GM21825 (cell line): ENCODE data around the gene SSNA1.

ENCODE experiments used
- ATAC-seq: cut with Tn5 transposase; IDR thresholded peaks from one replicate; pipeline ENCODE4 v1.9.1; 2021; ENCODE audit warnings: mild to moderate bottlenecking, moderate library complexity; ENCODE audit not compliant: unreplicated experiment

Gene SSNA1, protein sequence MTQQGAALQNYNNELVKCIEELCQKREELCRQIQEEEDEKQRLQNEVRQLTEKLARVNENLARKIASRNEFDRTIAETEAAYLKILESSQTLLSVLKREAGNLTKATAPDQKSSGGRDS

DNA sequence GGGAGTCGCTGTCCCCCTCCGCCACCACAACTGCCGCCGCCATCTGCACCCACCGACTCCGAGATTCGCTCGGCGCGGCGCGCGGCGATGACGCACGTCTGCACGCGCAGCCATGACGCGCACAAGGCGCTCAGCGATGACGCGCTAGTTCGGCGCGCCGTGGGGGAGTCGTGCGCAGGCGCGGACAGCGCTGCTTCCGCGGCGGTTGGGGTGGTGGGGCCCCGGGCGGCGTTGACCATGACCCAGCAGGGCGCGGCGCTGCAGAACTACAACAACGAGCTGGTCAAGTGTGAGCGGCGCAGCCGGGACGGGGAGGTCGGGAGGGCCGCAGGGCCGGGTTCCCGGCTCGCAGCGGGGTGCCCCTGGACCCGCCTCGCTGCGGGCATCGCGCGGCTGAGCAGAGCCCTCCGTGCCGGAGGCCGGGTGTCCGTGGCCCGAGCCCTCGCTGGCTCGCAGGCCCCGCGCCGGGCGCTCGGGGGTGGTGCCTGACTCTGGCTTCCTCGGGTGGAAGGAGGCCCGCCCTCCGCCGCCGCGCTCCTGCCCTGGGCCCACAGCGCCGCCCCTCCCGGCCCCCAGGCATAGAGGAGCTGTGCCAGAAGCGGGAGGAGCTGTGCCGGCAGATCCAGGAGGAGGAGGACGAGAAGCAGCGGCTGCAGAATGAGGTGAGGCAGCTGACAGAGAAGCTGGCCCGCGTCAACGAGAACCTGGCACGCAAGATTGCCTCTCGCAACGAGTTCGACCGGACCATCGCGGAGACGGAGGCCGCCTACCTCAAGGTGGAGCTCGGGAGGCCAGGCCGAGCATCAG is at the start of gene SSNA1, which contains the start of gene ANAPC2:
SSNA1 (plus strand) TSS at position 187 of the 807 bp plus-strand sequence; CDS start at position 238, 51 bp downstream.
ANAPC2 (minus strand) TSS at position 71 of the 807 bp plus-strand sequence; CDS start at position 43, 28 bp downstream.
- peak; percentile 66 for ATAC-seq

DNA sequence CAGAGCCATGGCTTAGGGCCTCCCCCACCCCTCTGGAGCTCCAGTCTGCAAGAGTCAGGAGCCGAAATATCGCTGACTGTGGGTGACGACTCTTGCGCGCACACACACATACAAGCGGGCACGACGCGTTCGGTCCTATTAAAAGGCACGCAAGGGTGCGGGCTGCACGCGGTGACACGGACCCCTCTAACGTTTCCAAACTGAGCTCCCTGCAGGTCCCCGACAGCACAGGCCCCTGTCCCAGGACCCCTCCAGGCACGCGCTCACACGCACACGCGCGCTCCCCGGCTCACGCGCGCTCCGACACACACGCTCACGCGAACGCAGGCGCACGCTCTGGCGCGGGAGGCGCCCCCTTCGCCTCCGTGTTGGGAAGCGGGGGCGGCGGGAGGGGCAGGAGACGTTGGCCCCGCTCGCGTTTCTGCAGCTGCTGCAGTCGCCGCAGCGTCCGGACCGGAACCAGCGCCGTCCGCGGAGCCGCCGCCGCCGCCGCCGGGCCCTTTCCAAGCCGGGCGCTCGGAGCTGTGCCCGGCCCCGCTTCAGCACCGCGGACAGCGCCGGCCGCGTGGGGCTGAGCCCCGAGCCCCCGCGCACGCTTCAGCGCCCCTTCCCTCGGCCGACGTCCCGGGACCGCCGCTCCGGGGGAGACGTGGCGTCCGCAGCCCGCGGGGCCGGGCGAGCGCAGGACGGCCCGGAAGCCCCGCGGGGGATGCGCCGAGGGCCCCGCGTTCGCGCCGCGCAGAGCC is 49.6 kb upstream of the SSNA1 start, which contains the start of gene GRIN1:
GRIN1 (plus strand) TSS at position 433 of the 746 bp plus-strand sequence. CDS start 333 bp downstream, outside the sequence.
- no peak for ATAC-seq

DNA sequence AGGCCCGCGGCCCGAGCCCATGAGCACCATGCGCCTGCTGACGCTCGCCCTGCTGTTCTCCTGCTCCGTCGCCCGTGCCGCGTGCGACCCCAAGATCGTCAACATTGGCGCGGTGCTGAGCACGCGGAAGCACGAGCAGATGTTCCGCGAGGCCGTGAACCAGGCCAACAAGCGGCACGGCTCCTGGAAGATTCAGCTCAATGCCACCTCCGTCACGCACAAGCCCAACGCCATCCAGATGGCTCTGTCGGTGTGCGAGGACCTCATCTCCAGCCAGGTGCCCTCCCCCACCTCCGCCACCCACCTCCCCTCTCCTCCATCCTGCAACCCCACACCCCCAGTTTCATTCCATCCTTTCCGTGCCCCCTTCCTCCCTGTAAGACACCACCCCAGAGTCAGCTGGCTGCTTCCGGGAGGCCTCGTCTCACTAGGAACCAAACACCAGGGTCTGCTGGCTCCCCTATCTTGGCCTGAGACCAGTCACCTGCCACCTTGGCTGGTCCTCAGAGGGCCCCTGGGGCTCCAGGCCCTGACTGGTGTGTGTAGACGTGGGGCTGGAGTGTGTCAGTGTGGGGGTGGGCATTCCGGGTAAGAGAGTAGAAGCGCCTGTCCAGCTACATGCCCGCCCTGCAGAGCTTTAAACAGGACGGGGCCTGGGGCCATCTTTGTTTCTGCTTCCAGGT is 48.9 kb upstream of the SSNA1 start:
- ATAC-seq: no peak

DNA sequence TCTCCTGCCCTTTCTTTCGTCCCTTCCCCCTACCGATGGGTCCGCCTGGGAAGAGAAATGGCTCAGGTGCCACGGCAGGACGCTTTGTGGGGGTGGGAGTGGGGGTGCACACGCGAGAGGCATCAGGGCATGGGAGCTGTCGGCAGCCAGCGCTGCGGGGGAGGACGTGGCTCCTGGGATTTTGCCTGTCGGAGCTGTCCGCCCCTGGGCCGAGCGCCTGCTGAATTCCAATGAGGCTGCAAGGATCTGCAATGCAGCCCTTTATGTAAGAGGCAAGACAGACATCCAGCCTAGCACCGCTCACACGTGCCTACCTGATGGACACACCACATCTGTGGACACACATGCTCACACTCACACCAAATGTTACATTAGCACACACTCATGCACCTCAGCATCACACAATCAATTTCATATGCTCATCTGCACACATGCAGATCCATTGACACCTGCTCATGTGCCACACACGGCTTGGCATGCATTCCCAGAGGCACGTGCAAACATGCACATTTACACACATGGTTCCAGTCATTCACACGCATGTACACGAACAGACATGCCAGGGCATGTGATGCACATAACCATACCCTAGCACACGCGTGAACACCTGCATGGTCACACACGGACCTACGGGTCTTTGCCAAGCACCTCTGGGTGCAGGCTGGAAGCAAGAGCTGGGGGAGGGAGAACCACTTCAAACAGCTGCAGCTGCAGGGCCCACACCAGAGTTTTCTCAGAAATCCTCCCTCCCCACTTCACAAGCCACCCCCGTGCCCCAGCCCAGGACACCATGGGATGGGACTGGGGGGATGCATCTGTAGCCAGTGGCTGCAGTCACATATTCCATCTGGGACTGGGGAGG is 48.1 kb upstream of the SSNA1 start:
- ATAC-seq: no peak

DNA sequence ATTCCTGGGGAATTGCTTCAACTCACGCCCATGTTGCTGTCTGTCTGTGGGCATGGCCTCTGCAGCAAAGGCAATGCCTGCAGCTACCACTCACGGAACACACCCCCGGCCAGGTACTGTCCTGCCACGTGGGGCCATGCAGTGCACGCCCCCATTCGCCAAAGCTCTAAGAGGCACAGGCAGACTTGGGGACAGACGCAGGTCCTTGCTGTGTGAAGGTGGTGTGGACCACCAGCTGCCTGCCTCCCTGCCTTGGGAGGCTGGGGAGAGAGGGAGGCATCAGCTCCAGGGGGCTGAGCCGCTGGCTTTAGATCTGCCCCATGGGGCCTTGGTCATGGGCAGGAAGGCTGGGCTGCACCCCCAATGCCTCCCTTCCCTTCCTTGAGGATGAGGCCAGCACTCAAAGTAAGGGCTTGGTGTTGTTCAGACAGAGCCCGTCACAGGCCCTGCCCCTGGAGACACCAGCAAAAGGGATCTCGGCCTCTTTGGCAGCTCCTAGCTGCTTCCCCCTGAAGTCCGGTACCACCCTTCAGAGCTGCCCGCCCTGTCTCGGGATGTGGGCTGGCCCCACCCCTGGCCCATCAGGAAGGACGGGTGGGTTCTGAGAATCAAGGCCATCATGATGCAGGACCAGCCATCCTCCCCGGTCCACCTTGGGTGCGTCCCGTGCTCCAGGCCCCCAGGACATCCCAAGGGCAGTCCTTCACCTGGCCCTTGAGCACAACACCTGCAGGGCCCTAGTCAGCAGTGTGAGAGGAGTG is 47.2 kb upstream of the SSNA1 start:
- ATAC-seq: no peak

DNA sequence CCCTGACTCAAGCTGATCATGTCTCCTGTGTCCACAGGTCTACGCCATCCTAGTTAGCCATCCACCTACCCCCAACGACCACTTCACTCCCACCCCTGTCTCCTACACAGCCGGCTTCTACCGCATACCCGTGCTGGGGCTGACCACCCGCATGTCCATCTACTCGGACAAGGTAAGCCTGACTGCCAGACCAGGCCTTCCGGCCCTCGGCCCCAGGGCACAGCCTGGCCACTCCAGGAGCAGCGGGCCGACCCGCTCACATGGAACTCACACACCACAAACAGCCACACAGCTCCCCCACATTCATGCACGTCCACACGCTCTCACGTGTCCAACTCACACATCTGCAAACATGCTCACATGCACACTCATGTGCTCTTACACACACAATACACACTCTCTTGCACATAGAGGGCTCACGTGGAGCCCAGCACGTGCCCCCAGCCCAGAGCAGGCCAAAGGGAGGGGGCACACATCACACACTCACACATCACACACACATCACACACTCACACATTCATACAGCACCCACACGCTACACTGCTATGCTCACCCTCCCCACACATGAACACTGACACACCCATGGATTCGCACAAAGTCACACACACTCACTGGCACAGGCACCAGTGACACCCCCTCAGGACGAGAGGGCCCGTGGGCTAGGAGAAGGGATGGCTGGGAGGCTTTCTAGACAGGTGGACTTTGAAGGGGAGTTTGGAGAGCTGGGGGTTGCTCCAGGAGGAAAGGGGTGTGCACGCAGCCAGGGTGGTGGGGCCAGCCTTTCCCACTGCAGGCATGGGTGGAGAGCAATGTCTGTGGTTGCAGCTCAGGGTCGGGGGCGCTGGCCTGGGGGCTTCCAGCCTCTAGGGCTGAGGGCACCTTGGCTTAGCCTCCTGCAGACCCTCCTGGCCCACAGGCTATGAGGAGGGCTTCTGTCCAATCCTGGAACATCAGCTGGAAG is 46.2 kb upstream of the SSNA1 start:
- no peak for ATAC-seq

DNA sequence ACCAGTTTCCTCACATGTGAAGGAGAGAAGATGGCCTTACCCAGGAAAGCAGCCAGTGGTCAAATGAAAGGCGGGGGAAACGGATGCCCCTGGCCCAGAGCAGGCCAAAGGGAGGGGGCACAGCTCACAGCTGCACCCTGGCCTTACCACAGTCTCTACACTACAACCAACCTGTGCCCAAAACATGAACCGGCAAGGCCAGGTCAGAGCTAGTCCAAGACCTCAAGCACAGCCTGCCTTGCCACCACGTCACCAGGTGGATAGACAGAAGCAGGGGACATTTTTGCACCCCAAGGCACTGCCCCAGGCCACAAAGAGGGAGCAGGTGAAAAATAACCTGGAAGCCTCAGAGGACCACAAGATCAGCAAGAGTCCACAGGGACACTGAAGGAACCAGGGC is 45.0 kb upstream of the SSNA1 start:
- ATAC-seq: no peak

DNA sequence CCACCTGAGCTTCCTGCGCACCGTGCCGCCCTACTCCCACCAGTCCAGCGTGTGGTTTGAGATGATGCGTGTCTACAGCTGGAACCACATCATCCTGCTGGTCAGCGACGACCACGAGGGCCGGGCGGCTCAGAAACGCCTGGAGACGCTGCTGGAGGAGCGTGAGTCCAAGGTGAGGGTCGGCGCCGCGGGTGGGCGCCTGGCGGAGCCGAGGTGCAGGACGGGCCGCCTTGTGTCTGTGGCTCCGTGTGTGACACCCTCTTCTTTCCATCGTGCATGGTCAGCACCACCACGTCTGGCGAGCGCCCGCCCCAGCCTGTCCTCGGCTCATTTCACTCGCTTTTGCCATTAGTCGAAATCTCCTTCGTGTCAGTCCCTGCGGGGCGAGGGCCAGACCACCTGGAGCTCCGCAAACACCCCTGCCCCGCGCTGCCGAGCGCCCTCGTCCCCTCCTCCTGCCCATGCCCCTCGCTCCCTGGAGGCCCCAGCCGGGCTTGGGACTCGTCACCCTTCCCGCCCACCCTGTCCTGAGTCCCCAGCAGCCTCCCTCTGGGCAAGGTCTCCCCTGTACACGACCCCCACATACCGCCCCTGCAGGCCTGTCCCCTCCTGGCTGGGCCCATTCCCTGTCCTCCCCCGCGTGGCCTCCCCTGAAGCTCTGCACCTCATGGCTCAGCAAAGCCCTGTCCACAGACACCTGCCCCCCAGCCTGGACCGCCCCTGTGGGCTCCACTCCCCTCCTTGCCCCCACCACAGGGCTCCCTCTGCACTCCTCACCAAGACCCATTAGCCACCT is 42.5 kb upstream of the SSNA1 start:
- no peak for ATAC-seq

DNA sequence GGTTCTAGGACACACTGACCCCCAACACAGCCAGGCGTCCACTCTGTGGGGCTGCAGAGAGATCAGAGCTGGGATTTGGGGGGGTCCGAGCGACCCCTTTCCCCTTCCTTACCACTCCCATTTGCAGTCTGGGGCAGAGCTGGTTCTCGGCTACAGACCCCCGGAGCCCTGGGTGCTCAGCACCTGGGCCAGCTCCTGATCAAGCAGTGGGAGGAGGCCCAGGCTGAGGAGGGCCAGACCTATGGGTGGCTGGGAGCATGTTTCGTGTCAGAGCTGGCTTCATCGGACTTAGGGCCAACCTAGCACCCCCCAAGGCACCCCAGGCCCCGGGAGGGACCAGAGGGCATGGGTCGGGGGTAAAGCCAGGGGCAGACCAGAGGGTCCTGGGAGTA is 42.0 kb upstream of the SSNA1 start:
- ATAC-seq: no peak

DNA sequence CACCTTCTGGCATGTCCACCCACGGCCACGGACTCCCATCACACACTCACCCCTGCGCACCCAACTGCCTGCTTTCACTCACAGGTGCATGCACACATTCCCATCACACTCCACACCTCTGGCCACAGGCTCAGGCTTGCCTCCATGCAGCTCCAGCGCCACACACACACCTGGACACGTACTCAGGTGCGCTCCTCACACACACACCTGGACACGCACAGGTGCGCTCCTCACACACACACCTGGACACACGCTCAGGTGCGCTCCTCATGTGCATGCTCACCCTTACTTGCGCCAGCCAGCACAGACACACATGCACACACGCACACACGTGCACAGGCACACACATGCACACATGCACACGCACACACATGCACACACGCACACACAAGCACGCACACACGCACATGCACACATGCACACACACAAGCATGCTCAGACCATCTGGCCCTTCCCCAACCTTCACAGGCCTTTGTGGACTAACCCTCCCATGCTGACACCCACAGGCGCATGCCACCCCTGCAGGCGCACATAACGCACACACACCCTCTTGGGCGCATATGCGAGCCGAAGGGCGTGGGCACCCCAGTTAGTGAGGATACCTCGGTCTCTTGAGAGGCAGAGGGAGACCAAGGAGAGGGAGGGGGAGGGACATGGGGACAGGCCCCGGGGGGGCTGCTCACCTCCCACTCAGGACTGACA is 41.2 kb upstream of the SSNA1 start:
- ATAC-seq: no peak

DNA sequence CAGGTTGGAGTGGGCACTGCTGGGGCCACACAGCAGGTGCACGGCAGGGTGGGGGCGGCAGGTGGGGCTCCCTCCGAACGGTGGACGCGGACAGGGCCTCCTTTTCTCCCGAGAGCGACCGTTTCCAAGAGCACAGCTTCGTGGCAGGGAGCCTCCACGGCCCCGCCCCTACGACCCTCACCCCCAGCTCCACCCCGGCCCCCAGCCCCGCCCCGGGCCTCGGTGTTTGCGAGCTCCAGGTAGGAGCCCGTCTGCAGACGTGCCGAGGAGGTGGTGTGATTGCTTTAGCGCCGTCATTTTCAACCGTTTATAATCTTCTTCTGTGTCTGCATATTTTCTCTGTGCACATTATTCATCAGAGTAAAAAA is 40.7 kb upstream of the SSNA1 start:
- no peak for ATAC-seq

DNA sequence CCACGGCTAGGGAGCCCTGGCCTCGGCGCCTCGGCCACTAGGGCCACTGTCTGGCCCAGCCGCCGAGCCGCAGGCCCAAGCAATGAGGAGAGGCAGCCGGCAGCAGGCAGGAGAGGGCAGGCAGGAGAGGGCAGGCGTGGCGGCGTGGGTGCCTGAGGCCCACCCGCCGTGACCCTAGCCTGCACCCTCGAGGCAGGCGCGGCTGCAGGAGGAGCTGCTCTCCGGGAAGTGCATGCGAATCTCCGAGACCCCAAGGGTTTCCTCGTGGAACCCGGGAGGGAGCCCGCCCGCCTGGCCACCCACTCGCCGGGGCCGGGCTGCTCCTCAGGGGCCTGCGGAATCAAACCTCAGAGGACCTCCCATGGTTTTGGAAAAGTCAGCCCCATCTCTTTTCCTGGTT is 40.2 kb upstream of the SSNA1 start:
- no peak for ATAC-seq

DNA sequence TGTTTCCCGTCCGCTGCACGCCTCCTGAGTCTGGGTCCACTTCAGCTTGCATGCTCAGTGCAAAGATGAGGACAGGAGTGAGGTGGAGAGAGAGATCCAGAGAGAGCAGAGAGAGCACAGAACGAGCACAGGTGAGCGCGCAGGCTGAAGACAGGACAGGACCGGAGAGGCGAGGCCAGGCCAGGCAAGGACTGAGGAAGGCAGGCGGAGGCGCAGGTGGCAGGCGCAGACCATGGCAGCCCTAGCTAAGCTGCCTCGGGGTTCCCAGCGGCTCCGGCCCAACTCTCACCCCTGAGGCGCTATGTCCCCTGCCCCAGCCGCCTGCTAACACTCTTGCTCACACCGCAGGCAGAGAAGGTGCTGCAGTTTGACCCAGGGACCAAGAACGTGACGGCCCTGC is 39.8 kb upstream of the SSNA1 start:
- ATAC-seq: no peak

DNA sequence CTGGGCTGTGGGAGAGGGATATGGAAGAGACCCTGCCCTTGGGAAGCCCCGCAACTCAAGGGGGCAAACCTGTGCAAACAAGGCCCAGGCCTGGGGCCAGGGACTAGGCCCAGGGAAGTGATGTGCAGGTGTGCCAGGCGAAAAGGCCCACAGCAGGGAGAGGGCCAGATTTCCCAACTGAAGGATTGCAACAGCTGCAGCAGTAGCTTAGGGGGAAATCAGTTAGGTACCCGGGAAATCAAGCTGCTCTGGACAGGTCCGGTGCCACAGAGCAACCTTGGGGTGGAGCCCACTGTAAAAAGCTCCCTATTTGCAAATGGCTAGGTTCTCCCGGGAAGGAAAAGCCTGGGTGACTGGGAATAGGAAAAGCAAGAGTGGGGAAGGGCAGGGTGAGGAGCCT is 39.1 kb upstream of the SSNA1 start:
- ATAC-seq: no peak

DNA sequence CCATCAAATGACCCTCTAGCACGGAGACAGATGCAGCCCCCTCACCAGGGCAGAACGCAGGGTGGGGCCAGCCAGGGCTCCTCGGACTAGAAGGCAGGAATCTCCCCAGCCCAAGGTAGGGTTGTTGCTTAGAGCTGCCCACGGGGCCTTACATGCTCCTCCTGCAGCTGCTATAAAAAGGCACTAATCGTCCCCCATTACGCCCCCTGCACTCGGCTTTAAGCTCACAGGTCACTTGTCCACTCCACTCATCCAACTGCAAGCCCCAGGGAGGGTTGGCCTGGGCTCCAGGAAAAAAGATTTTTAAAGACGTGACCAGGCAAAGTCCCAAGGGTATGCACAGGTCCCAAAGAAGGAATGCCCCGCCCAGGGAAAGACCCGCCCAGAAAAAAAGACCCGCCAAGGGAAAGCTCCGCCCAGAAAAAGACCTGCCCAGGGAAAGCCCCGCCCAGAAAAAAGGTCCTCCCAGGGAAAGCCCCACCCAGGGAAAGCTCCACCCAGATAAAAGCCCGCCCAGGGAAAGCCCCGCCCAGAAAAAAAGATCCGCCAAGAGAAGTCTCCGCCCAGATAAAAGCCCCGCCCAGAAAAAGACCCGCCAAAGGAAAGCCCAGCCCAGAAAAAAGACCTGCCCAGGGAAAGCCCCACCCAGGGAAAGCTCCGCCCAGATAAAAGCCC is 38.4 kb upstream of the SSNA1 start:
- peak; percentile 16 for ATAC-seq
